ENCODE results near the gene RHBG.
"Not testable (repeated sequence)": the region's sequence is repeated elsewhere in the genome, so short reads cannot be mapped to it uniquely, and the experiment has no call there.

RHBG gene

GRCh38 chr1:156366378-156367166 is 2.4 kb upstream of the RHBG start:
- H3K9ac ChIP-seq (ENCODE audit: low read length) = no peak overlapping the region
- H3K36me3 ChIP-seq (ENCODE audit: control insufficient read depth, low read depth, low read length) = no peaks in the 10 kb centered on the region
- H3K9me3 ChIP-seq (ENCODE audit: control insufficient read depth, low read depth, low read length) = no peaks in the 10 kb centered on the region
- H3K27ac ChIP-seq (ENCODE audit: low read length) = no peak overlapping the region
- H3K27me3 ChIP-seq (ENCODE audit: control insufficient read depth, insufficient read depth, low read length) = peaks cover 32% of the 10 kb centered on the region
- peaks cover 8% of the 10 kb centered on the region for H3K4me1 ChIP-seq (ENCODE audit: control insufficient read depth, low read depth, low read length)
- no peak overlapping the region for H3K4me3 ChIP-seq (ENCODE audit: low read length)

DNA sequence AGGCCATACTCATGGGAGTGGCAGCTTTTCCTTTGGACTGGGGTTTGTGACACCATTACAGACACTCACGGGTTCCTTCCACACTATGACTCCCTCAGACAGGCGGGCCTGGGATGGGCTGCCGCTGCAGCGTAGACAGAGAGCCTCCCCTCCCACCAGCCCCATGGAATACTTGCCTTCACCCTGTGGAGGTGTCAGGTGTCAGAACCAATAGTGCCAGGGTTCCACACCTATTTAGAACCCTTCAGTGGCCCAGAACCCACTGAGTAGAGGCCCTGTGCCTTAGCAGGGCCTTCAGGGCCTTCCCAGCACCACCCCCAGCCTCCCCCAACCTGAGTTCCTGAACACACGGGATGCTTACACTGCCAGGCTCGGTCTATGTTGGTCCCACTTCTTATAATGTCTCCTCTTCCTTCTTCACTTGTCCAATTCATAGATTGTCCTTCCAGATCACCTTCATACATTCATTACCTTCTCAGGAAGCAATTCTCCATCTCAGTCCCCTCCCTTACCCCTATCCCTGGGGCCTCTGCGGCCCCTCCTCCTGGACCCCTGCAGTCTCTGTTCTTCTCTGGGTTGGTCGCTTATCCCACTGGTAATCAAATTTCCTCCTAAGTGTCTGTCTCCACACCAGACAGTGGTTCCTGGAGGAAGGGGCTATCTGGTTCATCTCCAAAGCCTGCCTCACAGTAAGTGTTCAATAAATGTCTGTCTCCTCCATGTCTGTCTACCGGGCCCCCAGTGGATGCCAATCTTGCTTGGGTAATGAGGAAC is 1.4 kb upstream of the RHBG start:
- Histone ChIP-seq H3K9ac (ENCODE audit: low read length) (no peak overlapping the region), H3K9me3 (ENCODE audit: control insufficient read depth, low read depth, low read length) (no peaks in the 10 kb centered on the region), H3K27me3 (ENCODE audit: control insufficient read depth, insufficient read depth, low read length) (peaks cover 32% of the 10 kb centered on the region), H3K36me3 (ENCODE audit: control insufficient read depth, low read depth, low read length) (no peaks in the 10 kb centered on the region), H3K4me1 (ENCODE audit: control insufficient read depth, low read depth, low read length) (peaks cover 8% of the 10 kb centered on the region), H3K4me3 (ENCODE audit: low read length) (no peak overlapping the region), H3K27ac (ENCODE audit: low read length) (no peak overlapping the region)

GRCh38 chr1:156368157-156368658 is 803 bp upstream of the RHBG start:
- Histone ChIP-seq H3K9ac (ENCODE audit: low read length) (no peak overlapping the region), H3K4me1 (ENCODE audit: control insufficient read depth, low read depth, low read length) (peaks cover 8% of the 10 kb centered on the region), H3K27ac (ENCODE audit: low read length) (no peak overlapping the region), H3K27me3 (ENCODE audit: control insufficient read depth, insufficient read depth, low read length) (peaks cover 32% of the 10 kb centered on the region), H3K36me3 (ENCODE audit: control insufficient read depth, low read depth, low read length) (no peaks in the 10 kb centered on the region), H3K9me3 (ENCODE audit: control insufficient read depth, low read depth, low read length) (no peaks in the 10 kb centered on the region), H3K4me3 (ENCODE audit: low read length) (no peak overlapping the region)

DNA sequence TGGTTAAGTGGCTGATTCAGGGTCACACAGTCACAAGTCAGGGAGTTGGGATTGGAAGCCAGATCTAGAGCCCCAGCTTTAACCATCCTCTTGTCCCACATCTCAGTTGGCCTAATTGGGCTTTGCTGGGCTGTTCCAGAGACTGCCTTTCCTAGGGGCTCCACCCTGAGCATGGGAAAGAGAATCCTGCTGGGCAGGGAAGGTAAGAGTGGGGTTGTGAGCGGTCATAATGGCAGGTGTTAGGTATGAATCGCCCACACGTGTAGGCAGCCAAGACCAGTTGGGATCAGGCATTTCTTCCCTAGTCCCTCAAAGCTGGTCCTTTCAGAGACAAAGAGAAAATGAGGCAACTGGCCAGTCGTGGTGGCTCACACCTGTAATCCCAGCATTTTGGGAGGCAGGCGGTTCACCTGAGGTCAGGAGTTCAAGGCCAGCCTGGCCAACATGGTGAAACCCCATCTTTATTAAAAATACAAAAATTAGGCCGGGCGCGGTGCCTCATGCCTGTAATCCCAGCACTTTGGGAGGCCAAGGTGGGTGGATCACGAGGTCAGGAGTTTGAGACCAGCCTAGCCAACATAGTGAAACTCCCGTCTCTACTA is 775 bp downstream of the RHBG start:
- H3K4me1 ChIP-seq (ENCODE audit: control insufficient read depth, low read depth, low read length) = not testable (repeated sequence)
- H3K9ac ChIP-seq (ENCODE audit: low read length) = peak overlapping the region; percentile 62
- H3K4me3 ChIP-seq (ENCODE audit: low read length) = peak overlapping the region; percentile 73

GRCh38 chr1:156371553-156372264 is 2.7 kb downstream of the RHBG start:
- Histone ChIP-seq H3K9me3 (ENCODE audit: control insufficient read depth, low read depth, low read length) (no peaks in the 10 kb centered on the region), H3K36me3 (ENCODE audit: control insufficient read depth, low read depth, low read length) (no peaks in the 10 kb centered on the region), H3K4me1 (ENCODE audit: control insufficient read depth, low read depth, low read length) (peaks cover 8% of the 10 kb centered on the region), H3K9ac (ENCODE audit: low read length) (no peak overlapping the region), H3K27me3 (ENCODE audit: control insufficient read depth, insufficient read depth, low read length) (peaks cover 36% of the 10 kb centered on the region), H3K27ac (ENCODE audit: low read length) (no peak overlapping the region), H3K4me3 (ENCODE audit: low read length) (no peak overlapping the region)

More for the DNA sequence above, 775 bp downstream of the RHBG start:
- not testable (repeated sequence) for H3K27ac ChIP-seq (ENCODE audit: low read length); H3K9me3 ChIP-seq (ENCODE audit: control insufficient read depth, low read depth, low read length); H3K36me3 ChIP-seq (ENCODE audit: control insufficient read depth, low read depth, low read length)
- H3K27me3 ChIP-seq (ENCODE audit: control insufficient read depth, insufficient read depth, low read length) = peaks cover 36% of the 10 kb centered on the region

DNA sequence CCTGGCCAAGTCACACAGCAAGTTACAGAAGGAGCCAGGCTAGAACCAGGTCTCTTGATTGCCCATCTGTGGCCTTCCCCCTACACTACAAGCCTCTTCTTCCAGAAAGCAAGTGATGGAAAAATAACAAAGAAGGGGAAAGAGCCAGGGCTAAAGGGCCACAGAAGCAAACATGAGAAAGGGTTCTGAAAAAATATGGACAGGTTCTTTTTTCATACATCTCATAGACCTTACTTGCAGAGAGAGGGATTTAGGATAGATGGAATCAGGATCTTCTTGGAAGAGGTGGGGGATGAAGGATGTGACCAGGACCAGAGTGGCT is 3.2 kb downstream of the RHBG start:
- Histone ChIP-seq H3K36me3 (ENCODE audit: control insufficient read depth, low read depth, low read length) (no peaks in the 10 kb centered on the region), H3K27ac (ENCODE audit: low read length) (no peak overlapping the region), H3K9me3 (ENCODE audit: control insufficient read depth, low read depth, low read length) (no peaks in the 10 kb centered on the region), H3K4me3 (ENCODE audit: low read length) (no peak overlapping the region), H3K27me3 (ENCODE audit: control insufficient read depth, insufficient read depth, low read length) (peaks cover 36% of the 10 kb centered on the region), H3K4me1 (ENCODE audit: control insufficient read depth, low read depth, low read length) (peaks cover 6% of the 10 kb centered on the region), H3K9ac (ENCODE audit: low read length) (no peak overlapping the region)

DNA sequence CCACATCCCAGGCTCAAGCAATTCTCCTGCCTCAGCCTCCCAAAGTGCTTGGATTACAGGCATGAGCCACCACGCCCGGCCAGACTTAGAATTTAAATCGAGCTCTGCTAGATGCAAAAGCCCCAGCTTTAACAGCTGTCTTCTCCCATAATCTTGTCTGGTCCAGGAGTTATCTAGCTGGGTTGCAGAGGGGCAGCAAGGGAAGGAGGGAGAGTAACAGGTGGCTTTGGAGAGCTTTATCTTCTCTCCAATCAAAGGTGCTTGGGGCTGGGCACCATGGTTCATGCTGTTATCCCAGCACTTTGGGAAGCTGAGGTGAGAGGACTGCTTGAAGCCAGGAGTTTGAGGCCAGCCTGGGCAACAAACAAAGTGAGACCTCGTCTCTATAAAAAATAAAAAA is 3.9 kb downstream of the RHBG start:
- Histone ChIP-seq H3K4me3 (ENCODE audit: low read length) (no peak overlapping the region), H3K9ac (ENCODE audit: low read length) (no peak overlapping the region), H3K4me1 (ENCODE audit: control insufficient read depth, low read depth, low read length) (peaks cover 5% of the 10 kb centered on the region), H3K27me3 (ENCODE audit: control insufficient read depth, insufficient read depth, low read length) (peaks cover 31% of the 10 kb centered on the region), H3K9me3 (ENCODE audit: control insufficient read depth, low read depth, low read length) (no peaks in the 10 kb centered on the region), H3K27ac (ENCODE audit: low read length) (no peak overlapping the region), H3K36me3 (ENCODE audit: control insufficient read depth, low read depth, low read length) (no peaks in the 10 kb centered on the region)

DNA sequence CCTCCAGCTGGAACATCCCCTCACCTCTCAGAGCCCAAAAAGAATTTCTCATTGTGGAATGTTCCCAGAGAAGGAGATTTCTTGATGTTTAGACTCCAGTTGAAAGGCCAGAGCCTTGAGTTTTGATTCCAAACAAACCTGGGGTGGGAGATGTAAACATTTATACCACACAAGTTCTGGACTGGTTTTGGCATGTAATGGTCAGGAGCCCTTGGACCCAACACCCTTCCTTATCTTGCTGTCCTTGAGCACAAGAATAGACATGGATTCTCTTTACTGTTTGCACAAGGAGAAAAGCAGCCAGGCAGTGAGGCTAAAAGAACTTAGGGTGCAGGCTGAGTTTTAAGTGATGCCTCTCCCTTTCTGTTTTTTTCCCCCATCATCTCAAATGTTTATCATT is 4.5 kb downstream of the RHBG start:
- Histone ChIP-seq H3K4me3 (ENCODE audit: low read length) (no peak overlapping the region), H3K4me1 (ENCODE audit: control insufficient read depth, low read depth, low read length) (peaks cover 5% of the 10 kb centered on the region), H3K27ac (ENCODE audit: low read length) (no peak overlapping the region), H3K27me3 (ENCODE audit: control insufficient read depth, insufficient read depth, low read length) (peaks cover 25% of the 10 kb centered on the region), H3K9ac (ENCODE audit: low read length) (no peak overlapping the region), H3K9me3 (ENCODE audit: control insufficient read depth, low read depth, low read length) (no peaks in the 10 kb centered on the region), H3K36me3 (ENCODE audit: control insufficient read depth, low read depth, low read length) (no peaks in the 10 kb centered on the region)

GRCh38 chr1:156376146-156376545 is 7.1 kb downstream of the RHBG start:
- H3K9ac ChIP-seq (ENCODE audit: low read length) = no peak overlapping the region
- no peaks in the 10 kb centered on the region for H3K4me1 ChIP-seq (ENCODE audit: control insufficient read depth, low read depth, low read length)
- no peak overlapping the region for H3K4me3 ChIP-seq (ENCODE audit: low read length)
- peaks cover 4% of the 10 kb centered on the region for H3K27me3 ChIP-seq (ENCODE audit: control insufficient read depth, insufficient read depth, low read length)
- H3K27ac ChIP-seq (ENCODE audit: low read length) = no peak overlapping the region
- no peaks in the 10 kb centered on the region for H3K9me3 ChIP-seq (ENCODE audit: control insufficient read depth, low read depth, low read length)
- H3K36me3 ChIP-seq (ENCODE audit: control insufficient read depth, low read depth, low read length) = no peaks in the 10 kb centered on the region

GRCh38 chr1:156376958-156377919 is 8.2 kb downstream of the RHBG start:
- H3K27ac ChIP-seq (ENCODE audit: low read length) = no peak overlapping the region
- H3K36me3 ChIP-seq (ENCODE audit: control insufficient read depth, low read depth, low read length) = no peaks in the 10 kb centered on the region
- H3K27me3 ChIP-seq (ENCODE audit: control insufficient read depth, insufficient read depth, low read length) = peaks cover 8% of the 10 kb centered on the region
- H3K9ac ChIP-seq (ENCODE audit: low read length) = no peak overlapping the region
- no peaks in the 10 kb centered on the region for H3K9me3 ChIP-seq (ENCODE audit: control insufficient read depth, low read depth, low read length)
- no peak overlapping the region for H3K4me3 ChIP-seq (ENCODE audit: low read length)
- no peaks in the 10 kb centered on the region for H3K4me1 ChIP-seq (ENCODE audit: control insufficient read depth, low read depth, low read length)

Measured in iPS-18a (cell line).